Body of pancreas (tissue), 4 donors: ENCODE data around the gene STPG1.

ENCODE experiments used
- POLR2A ChIP-seq, 3 donors: fragments of 450-650 bp; IDR thresholded peaks; one replicate each; pipeline ENCODE4 v1.6.1; 2016; ENCODE audit warnings: antibody characterized with exemption in 3 of 3, mild to moderate bottlenecking in 2 of 3
- TF ChIP-seq, protein P1 (sequence below), 7 experiments: fragments of 450-650 bp in 4 of 7; fragments of 200-600 bp in 3 of 7; sonication (generic) in 3 of 7; IDR thresholded peaks; one replicate each; pipeline ENCODE4 v1.5.1; 2016 to 2019; ENCODE audit warnings: antibody characterized with exemption in 7 of 7

DNA sequence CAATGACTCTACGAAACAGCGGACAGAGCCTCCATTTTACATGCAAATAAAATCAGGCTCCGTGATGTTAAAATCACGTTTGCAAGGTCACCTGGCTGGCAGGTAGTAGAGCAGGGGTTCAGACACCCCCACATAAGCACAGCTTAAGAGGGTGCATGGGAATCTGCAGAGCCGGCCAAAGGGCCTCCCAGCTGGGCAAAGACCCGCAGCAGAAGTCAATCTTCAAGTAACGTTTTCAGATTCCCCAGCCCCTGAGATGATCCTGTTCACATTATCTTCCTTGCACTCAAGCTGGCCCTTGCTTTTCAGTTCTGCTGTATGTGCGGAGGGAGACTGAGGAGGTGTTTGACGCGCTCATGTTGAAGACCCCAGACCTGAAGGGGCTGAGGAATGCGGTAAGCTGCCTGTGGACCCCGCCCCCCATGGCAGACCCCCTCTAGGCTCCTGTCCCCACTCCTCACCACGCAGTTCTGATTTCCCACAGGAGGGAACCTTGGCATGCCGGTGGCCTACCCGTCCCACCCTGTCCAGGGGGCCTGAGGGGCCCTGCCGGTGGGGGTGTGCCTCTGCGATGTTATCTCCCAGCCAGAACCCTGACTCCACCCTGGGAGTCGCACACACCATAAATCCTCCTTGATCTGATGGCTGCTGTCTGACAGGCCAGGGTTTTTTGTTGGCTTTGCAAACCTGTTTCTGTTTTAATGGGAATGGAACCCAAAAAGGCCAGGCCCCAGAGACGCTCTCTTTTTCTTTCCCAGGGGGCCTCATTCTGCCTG is 66.2 kb downstream of the STPG1 start:
- TF ChIP-seq, protein P1, sequence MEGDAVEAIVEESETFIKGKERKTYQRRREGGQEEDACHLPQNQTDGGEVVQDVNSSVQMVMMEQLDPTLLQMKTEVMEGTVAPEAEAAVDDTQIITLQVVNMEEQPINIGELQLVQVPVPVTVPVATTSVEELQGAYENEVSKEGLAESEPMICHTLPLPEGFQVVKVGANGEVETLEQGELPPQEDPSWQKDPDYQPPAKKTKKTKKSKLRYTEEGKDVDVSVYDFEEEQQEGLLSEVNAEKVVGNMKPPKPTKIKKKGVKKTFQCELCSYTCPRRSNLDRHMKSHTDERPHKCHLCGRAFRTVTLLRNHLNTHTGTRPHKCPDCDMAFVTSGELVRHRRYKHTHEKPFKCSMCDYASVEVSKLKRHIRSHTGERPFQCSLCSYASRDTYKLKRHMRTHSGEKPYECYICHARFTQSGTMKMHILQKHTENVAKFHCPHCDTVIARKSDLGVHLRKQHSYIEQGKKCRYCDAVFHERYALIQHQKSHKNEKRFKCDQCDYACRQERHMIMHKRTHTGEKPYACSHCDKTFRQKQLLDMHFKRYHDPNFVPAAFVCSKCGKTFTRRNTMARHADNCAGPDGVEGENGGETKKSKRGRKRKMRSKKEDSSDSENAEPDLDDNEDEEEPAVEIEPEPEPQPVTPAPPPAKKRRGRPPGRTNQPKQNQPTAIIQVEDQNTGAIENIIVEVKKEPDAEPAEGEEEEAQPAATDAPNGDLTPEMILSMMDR (IDR thresholded peaks at IDR 0.05): no peak
- no peak for TF ChIP-seq POLR2A (IDR thresholded peaks at IDR 0.05)
